Suppressor macrophage treated with lipopolysaccharide for 1 hour (primary cell): Measurements from ENCODE around the gene TACSTD2.
"Not testable (repeated sequence)": the region's sequence is repeated elsewhere in the genome, so short reads cannot be mapped to it uniquely, and the experiment has no call there.

Source experiments
- DNase-seq, 3 donors: peaks; one replicate each; pipeline ENCODE4 v3.0.0-alpha.2; 2020 to 2022

The TACSTD2 gene

DNA sequence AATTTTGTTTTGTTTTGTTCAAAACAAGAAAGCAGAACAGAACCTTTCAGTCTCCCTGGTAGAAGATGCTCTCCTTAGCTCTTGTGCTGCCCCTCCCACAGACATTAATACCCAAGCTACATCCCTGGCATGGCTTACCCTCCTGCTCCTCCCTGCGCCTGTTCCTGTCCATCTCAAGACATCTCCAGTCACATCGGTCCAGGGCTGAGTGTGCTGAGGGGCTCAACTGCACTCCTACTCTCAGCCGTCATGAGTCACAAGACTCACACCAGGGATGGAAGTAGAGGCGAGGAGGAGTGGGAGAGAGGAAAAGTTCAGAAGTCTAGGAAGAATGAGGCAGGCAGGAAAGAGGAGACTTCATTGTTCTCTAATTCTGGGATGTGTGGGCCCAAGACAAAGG lies 9.2 kb upstream of the TACSTD2 start:
- DNase-seq = no peak

GRCh38 chr1:58585581-58586151 lies 8.6 kb upstream of the TACSTD2 start:
- DNase-seq = no peak

DNA sequence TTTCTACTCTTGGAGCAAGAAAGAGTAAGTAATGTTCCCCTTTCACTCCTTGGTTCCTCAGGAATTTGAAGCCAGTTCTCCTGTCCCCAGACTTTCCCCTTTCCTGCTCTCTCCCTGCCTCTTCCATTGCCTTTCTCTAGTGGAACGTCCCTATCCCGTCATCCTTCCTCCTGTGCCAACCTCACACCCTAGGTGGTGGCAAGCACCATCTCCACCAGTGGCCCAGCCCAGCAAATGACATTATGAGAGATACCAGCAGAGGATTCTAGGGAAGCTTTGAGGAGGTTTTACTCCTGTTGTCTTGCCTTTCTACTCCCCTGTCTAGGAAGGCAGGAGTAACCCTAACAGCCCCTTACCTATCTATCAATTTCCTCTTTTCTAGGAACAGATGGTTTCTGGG lies 8.1 kb upstream of the TACSTD2 start:
- DNase-seq = no peak

- DNase-seq = peak; percentile 37 to 53 (median 43)
Observed at GRCh38 chr1:58584082-58584895, 7.2 kb upstream of the TACSTD2 start.

GRCh38 chr1:58583496-58583895 lies 6.4 kb upstream of the TACSTD2 start:
- DNase-seq = peak; percentile 38 to 52 (median 51)

- DNase-seq = not testable (repeated sequence)
Observed at GRCh38 chr1:58582143-58582542, 5.1 kb upstream of the TACSTD2 start.

DNA sequence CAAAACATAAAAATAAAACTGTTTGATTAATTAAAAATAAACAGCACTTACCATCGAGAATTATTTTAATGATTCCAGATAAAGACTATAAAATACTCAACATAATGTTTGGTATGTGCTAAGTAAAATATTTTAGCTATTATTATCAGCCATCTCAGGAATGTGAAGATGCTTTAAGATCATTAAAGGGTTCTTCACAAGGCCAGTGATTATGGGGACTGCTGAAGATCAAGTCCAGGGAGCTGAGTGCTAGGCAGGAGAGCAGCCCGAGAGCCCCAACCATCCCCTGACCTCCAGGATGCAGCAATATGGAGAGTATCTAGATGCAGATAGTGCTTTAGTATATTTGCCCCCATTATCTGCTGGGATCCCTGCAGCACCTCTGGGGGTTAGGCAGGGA lies 4.6 kb upstream of the TACSTD2 start:
- DNase-seq = no peak

DNA sequence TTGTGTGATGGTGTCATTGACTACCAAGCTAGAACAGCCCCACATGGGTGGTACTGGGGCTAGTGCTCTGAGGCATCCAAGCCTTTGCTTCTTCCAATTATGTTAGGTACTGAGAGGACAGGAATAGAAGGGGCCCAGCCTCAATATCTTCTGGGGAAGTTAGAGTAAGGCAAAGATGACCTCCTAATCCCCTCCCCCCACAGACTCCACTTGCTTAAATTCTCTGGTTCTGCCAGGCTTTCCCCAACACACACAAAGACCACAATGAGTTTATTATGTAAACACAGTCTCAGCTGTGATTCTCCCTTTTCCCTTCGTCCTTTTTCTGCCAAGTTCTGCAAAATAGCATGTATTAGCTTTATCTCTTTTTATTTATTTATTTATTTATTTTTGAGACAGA lies 3.1 kb upstream of the TACSTD2 start:
- no peak for DNase-seq

DNA sequence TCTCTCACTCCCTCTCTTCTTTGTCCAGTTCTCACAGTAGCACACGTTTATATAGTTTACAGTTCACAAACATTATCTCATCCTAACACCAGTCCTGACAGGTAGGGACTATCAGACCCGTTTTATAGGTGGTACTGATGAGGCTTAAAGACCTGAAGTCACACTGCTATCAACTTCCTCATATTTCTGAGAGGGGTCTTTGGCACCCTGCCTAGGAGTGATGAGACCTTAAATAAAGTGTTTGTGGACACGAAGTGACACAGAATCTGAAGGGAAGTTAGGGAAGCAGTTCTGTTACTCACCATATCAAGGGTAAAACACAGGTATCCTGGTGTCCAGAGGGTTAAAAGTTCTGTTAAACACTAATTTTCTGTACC lies 590 bp upstream of the TACSTD2 start:
- DNase-seq = no peak

DNA sequence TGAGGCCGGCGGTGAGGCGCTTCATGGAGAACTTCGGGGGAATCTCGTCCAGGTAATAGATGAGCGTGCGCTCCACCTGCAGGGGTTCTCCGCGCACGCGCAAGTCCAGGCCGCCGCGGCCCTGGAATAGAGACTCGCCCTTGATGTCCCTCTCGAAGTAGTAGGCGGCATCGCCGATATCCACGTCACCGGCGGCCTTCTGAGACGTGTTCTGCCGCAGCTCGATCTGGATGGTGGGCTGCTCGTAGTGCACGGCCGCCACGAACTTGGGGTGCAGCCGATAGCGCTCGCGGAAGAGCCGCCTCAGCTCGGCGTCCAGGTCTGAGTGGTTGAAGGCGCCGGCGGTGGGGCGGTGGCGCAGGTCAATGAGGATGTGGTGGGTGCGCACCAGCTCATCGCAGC lies 726 bp downstream of the TACSTD2 start:
- peak in 1 of 3 donors; percentile 15 for DNase-seq

DNA sequence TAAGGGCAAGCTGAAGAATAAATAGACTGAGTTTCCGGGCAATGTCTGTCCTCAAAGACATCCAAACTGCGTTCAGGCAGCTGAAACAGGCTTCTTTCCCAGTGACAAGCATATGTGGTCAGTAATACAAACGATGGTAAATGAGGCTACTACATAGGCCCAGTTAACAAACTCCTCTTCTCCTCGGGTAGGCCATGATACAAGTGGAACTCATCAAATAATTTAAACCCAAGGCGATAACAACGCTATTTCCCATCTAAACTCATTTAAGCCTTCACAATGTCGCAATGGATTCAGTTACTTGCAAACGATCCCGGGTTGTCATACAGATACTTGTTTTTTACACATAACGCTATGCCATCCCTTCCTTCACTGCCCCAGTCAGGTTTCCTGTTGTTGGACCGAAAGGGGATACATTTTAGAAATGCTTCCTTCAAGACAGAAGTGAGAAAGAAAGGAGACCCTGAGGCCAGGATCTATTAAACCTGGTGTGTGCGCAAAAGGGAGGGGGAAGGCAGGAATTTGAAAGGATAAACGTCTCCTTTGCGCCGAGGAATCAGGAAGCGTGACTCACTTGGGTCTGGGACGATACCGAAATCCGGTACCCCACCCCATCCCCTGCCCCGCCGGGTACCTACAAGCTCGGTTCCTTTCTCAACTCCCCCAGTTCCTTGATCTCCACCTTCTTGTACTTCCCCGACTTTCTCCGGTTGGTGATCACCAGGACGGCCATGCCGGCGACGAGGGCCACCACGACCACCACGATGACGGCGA lies 1.3 kb downstream of the TACSTD2 start:
- DNase-seq = no peak

GRCh38 chr1:58574816-58575215 lies 2.2 kb downstream of the TACSTD2 start:
- DNase-seq = no peak

DNA sequence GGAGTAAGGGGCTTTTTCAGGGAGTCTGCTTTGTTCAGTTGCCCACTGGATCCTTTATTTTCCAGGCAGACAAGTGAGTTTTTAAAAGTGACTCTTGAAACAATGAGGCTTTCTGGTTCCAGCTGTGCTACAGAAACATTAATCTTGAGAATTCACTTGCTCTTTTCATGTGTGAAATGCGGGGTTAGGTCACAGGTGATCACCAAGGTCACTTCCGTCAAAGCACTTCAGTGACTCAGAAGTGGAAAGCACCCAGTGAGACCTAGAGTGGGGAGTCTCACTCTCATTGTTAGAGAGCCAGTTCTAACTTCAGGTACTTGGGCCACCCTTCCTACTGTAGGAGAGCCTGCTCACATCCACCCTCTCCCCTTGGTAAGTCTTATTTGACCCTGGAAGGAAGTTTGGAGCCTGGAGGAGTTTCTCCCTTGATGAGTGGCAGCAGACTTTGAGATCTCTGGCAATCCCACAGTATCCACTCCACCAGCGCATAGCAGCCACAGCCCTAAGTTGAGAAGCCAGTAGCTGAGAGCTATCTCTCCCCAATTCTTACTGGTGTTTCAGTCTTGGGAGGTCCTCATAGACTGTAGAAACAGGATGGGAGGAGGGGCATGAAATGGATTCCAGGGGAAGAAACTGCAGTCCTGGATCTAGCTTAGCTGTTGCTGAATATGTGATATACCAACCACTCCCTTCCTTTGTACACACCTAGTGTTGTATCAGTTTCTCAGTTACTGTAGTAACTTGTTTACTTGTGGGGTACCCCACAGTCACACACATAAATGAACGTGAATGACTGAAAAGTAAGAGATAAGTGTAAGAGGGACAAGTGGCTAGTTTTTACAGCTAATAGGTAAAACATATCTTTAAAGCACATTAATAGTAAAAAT lies 3.1 kb downstream of the TACSTD2 start:
- DNase-seq = no peak

- DNase-seq = no peak
Observed at GRCh38 chr1:58573138-58573537, 3.9 kb downstream of the TACSTD2 start.

DNA sequence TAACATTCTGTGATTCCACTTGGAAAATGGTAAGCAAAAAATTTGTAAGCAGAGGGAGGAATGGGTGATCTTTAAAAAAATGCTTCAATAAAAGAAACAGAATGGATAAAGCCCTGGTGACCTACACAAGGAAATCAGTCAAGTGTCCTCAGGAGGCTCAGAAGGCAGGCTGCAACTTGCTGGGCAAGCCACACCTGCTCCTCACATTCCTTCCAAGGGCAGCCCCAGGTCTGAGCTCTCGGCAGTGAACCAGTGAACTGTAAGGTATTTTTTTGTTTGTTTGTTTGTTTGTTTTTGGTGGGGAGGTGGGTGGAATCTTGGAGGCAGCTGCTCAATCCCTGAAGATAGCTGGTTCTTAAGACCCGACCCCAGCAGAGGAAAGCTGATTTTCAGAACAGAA lies 4.4 kb downstream of the TACSTD2 start:
- DNase-seq = no peak

- DNase-seq = no peak
Observed at GRCh38 chr1:58571616-58572015, 5.4 kb downstream of the TACSTD2 start.

- DNase-seq = no peak
Observed at GRCh38 chr1:58570817-58571216, 6.2 kb downstream of the TACSTD2 start.

DNA sequence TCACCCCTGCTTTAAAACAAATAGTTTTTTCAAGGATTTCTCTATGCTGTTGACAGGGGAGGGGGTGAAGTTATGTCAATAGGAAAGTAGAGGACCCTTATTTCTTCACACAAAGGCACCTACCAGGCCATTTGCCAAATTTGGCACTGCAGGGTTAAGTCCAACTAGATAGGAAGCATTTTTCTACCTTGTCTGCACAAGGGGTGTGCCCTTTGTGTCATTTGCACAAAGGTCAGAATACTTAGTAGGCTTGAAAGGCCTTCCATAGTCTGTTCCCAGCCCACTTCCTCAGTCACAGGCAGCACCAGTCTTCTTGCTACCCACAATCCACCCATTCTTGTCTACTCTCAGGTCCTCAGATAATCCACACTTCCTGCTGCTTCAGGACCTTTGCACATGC lies 7.0 kb downstream of the TACSTD2 start:
- no peak for DNase-seq

- DNase-seq = no peak
Observed at GRCh38 chr1:58568911-58569310, 8.1 kb downstream of the TACSTD2 start.

GRCh38 chr1:58568271-58568860 lies 8.7 kb downstream of the TACSTD2 start:
- no peak for DNase-seq

DNA sequence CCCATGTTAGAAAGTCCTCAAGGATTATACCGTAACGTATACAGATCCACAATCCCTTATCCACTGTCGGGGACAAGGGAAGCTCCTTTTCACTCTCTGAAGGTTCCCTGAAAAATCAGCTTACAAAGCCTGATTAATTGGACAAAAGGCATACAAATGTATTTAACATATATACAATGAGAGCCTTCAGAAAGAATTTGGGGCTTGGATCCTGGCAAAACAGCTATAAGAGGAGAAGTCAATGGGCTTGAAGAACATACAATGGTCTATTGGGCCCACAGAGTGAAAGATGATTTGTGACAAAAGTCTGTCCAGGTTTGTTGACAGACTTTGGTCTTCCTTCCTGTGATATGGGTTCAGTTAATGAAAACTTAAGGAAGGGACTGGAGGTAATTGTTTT lies 10.7 kb downstream of the TACSTD2 start:
- no peak for DNase-seq

GRCh38 chr1:58563715-58564114 lies 13.3 kb downstream of the TACSTD2 start:
- DNase-seq = not testable (repeated sequence)

- peak; percentile 60 to 69 (median 67) for DNase-seq
Observed at GRCh38 chr1:58561633-58562032, 15.4 kb downstream of the TACSTD2 start.
